ENCODE results near the gene STK16. TPM values are rescaled to one million over a fixed set of nuclear protein-coding genes. Genes with fewer than 3 reads are reported as not detected.
"Not testable (repeated sequence)": the region's sequence is repeated elsewhere in the genome, so short reads cannot be mapped to it uniquely, and the experiment has no call there.

STK16 gene
- total and polyA plus RNA-seq, 8 donors: 1.2 to 55.9 (median 36.4) TPM

DNA sequence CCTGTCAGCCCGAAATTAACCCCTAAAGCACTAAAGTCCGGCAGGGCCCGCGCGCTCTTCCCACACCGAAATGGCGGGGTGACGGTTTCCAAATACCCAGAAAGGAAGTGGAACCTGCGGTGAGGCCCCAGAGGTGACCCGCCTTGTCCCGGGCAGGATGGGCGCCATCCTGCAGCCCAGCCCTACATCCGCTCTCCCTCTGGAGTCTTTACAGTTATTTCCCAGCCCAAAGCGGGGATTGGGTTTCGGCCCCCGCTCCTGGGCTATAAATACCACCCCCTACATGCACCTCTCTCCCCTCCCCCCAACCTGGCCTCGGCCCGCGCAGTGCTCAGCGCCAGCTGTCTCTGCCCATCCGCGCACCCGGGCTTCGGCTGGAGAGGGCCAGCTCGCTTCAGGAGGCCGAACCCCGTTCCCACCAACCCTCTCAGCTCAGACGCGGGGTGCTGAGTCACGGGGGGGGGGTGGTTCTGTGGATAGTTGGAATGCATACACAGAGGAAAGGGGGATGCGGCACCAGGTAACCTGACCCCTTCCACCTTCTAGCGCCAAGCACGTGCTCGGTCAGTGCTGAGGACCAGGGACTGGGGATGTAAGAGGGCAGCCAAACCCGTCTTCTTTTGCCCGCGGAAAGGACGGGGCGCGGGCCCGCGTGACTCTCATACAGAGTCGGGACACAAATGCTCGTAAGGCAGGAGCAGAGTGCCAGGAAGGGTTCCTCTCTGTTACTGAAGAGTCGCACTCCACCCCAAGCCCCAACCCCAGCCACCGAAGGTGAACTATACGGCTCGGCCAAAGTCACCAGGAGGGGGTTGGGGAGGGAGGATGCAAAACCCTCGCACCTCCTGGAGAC lies 7.8 kb downstream of the STK16 start, which contains the start of gene TUBA4B:
Gene TUBA4B (plus strand): TSS at position 344 of the 853 bp plus-strand sequence. CDS start 165 bp downstream, at position 509.
- Histone ChIP-seq H3K4me3 (peak within 1 kb of the TSS; percentile 59 to 75 (median 72)), H3K27ac (peak within 1 kb of the TSS; percentile 88 to 98 (median 94)), H3K36me3 (peaks cover 14 to 26% (median 21%) of the 10 kb centered on the region in 4 donors), H3K9me3 (no peaks in the 10 kb centered on the region), H3K4me1 (peaks cover 64 to 70% (median 67%) of the 10 kb centered on the region in 4 donors), H3K27me3 (peaks cover 0 to 3% (median 0%) of the 10 kb centered on the region in 3 donors)
- peak; percentile 50 to 62 for DNase-seq
- WGBS, 5 donors: 1 to 3% (median 2%) methylated on average over 33 to 49 of the region's 49 CpGs
- TF ChIP-seq POLR2AphosphoS5 (IDR thresholded peaks at IDR 0.05): peak in 1 of 3 donors; percentile 37
- TF ChIP-seq EP300 (IDR thresholded peaks at IDR 0.05): no peak
- intact Hi-C loops (cut with DNase I; ENCODE audit: low total_unique reads): no loop called here

- Histone ChIP-seq H3K4me3 (peak within 1 kb of the TSS; percentile 59 to 75 (median 72)), H3K9me3 (no peaks in the 10 kb centered on the region), H3K4me1 (peaks cover 56 to 62% (median 58%) of the 10 kb centered on the region in 4 donors), H3K27ac (peak within 1 kb of the TSS; percentile 88 to 98 (median 94)), H3K36me3 (peaks cover 12 to 18% (median 16%) of the 10 kb centered on the region in 4 donors), H3K27me3 (peaks cover 0 to 8% (median 0%) of the 10 kb centered on the region in 3 donors)
- intact Hi-C loops (cut with DNase I; ENCODE audit: low total_unique reads): no loop called here
- TF ChIP-seq EP300 (IDR thresholded peaks at IDR 0.05) (no peak), POLR2AphosphoS5 (IDR thresholded peaks at IDR 0.05) (peak; percentile 91 to 99 (median 99)), POLR2A (IDR thresholded peaks at IDR 0.05) (peak in 2 of 4 donors; percentile 80 to 93)
- TF ChIP-seq, protein P1, sequence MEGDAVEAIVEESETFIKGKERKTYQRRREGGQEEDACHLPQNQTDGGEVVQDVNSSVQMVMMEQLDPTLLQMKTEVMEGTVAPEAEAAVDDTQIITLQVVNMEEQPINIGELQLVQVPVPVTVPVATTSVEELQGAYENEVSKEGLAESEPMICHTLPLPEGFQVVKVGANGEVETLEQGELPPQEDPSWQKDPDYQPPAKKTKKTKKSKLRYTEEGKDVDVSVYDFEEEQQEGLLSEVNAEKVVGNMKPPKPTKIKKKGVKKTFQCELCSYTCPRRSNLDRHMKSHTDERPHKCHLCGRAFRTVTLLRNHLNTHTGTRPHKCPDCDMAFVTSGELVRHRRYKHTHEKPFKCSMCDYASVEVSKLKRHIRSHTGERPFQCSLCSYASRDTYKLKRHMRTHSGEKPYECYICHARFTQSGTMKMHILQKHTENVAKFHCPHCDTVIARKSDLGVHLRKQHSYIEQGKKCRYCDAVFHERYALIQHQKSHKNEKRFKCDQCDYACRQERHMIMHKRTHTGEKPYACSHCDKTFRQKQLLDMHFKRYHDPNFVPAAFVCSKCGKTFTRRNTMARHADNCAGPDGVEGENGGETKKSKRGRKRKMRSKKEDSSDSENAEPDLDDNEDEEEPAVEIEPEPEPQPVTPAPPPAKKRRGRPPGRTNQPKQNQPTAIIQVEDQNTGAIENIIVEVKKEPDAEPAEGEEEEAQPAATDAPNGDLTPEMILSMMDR (IDR thresholded peaks at IDR 0.05): peak in 2 of 7 experiments; percentile 16 to 28
- WGBS, 5 donors: 0 to 1% (median 1%) methylated on average over 11 to 76 of the region's 76 CpGs
- DNase-seq: peak; percentile 94
These were observed 8.7 kb downstream of the STK16 start, which contains the start of gene TUBA4A for GRCh38 chr2:219253753-219254589. TSS of gene TUBA4A (minus strand) at chr2:219253918. CDS start at chr2:219253858, 60 bp downstream.

- Histone ChIP-seq H3K27ac (peak overlapping the region; percentile 88 to 98 (median 94)), H3K27me3 (peaks cover 0 to 11% (median 0%) of the 10 kb centered on the region in 3 donors), H3K4me3 (peak overlapping the region; percentile 59 to 75 (median 72)), H3K9me3 (no peaks in the 10 kb centered on the region), H3K36me3 (peaks cover 12 to 18% (median 16%) of the 10 kb centered on the region in 4 donors), H3K4me1 (peaks cover 49 to 54% (median 51%) of the 10 kb centered on the region in 4 donors)
- WGBS, 5 donors: 23 to 26% (median 23%) methylated on average over 11 to 12 of the region's 12 CpGs
- intact Hi-C loops (cut with DNase I; ENCODE audit: low total_unique reads): no loop called here
- TF ChIP-seq, protein P1 (IDR thresholded peaks at IDR 0.05): no peak
- TF ChIP-seq EP300 (IDR thresholded peaks at IDR 0.05): no peak
- TF ChIP-seq POLR2AphosphoS5 (IDR thresholded peaks at IDR 0.05): peak in 1 of 3 donors; percentile 35
- no peak for TF ChIP-seq POLR2A (IDR thresholded peaks at IDR 0.05)
- no peak for DNase-seq
These were observed 9.4 kb downstream of the STK16 start for GRCh38 chr2:219254590-219255201.

DNA sequence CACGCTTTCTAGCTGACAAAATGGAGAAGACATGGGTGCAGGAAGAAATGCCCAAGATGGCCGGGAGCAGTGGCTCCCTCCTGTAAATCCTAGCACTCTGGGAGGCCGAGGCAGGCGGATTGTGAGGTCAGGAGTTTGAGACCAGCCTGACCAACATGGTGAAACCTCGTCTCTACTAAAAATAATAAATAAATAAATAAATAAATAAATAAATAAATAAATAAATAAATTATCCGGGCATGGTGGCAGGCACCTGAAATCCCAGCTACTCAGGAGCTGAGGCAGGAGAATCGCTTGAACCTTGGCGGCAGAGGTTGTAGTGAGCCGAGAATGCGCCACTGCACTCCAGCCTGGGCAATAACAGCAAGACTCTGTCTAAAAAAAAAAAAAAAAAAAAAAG lies 13.7 kb downstream of the STK16 start:
- intact Hi-C loops (cut with DNase I; ENCODE audit: low total_unique reads); H3K9me3 ChIP-seq; H3K27ac ChIP-seq; DNase-seq; H3K4me3 ChIP-seq; H3K36me3 ChIP-seq: not testable (repeated sequence)
- Histone ChIP-seq H3K4me1 (peaks cover 9 to 14% (median 12%) of the 10 kb centered on the region in 4 donors), H3K27me3 (peaks cover 0 to 24% (median 4%) of the 10 kb centered on the region in 3 donors)
- WGBS, 5 donors: 83 to 90% (median 86%) methylated on average over 10 of the region's 10 CpGs

All from stomach (tissue), 9 donors.